HG03108 (cell line): ENCODE results near the gene ACTN4.

Experiments used
- ATAC-seq: cut with Tn5 transposase; IDR thresholded peaks from one replicate; pipeline ENCODE4 v1.9.1; 2021; ENCODE audit warnings: moderate library complexity; ENCODE audit not compliant: unreplicated experiment

ACTN4 gene

GRCh38 chr19:38722947-38723605 is 75.6 kb downstream of the ACTN4 start:
- ATAC-seq, result no peak

GRCh38 chr19:38723606-38723965 is 76.1 kb downstream of the ACTN4 start:
- no peak for ATAC-seq

- ATAC-seq, result no peak
Measured at GRCh38 chr19:38723990-38724854, 76.8 kb downstream of the ACTN4 start.

GRCh38 chr19:38725469-38726283 is 78.2 kb downstream of the ACTN4 start:
- no peak for ATAC-seq

DNA sequence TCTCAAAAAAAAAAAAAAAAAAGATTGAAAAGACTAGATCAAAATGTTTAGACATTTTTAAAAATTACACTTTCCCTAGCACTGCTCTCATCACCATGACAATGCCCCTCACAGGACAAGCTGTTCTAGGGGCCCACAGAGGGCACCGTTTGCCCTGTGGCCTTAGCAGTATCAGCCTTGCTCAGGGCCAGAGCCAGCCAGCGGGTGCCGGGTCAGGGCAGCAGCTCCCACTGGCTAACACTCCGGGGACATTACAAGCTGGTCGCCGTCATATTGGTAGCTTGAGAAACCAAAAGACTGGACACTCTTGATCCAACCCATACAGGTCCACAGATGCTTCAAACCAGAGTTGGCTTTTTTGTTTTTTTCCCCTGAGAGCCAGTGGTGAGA is 78.8 kb downstream of the ACTN4 start:
- ATAC-seq, result no peak

DNA sequence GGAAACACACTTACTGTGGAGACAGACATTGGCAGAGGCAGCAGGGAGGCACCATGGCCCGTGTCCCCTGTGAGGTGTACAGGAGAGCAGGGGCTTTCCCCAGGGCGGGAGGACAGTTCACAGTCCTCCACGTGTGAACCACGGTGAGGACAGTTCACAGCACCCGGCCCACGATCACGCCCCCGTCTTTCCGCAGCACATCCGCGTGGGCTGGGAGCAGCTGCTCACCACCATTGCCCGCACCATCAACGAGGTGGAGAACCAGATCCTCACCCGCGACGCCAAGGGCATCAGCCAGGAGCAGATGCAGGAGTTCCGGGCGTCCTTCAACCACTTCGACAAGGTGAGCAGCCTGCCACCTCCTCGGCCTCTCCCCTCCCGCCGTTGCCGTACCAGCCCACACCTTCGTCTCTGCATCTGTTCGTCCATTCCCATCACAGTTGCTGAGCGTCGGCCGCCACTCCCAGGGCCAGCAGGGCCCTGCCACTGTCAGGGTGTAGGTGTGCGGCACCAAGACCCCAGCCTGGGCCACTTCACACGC is 79.4 kb downstream of the ACTN4 start:
- ATAC-seq, result no peak

DNA sequence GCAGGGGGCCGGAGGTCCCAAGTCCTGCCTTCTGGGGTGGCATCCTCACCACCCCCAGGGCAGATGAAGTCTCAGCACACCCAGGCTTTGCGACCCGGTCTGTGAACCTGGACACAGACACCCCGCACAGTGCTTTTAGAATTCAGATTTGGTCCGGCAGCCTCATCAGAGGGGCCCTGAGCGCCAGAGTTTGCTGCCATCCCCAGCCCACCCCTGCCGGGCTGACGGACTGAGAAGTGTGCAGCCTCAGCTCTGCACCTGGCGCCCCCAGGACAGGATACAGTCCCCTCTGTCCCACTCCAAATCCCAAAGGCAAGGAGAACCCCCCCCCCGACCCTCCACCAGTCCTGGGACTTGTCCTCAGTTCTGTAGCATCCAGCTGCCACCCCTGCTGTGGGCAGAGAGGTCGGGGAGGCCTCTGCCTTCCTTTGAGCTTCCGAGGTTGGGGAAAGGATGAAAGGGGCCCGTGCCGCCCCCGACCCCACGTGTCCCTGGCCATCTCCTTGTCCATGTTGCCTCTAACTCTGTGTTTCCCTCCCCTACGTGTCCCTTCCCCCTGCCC is 79.9 kb downstream of the ACTN4 start:
- ATAC-seq, result no peak

- no peak for ATAC-seq
Measured at GRCh38 chr19:38727868-38728660, 80.6 kb downstream of the ACTN4 start.

- no peak for ATAC-seq
Measured at GRCh38 chr19:38728752-38729541, 81.5 kb downstream of the ACTN4 start.

DNA sequence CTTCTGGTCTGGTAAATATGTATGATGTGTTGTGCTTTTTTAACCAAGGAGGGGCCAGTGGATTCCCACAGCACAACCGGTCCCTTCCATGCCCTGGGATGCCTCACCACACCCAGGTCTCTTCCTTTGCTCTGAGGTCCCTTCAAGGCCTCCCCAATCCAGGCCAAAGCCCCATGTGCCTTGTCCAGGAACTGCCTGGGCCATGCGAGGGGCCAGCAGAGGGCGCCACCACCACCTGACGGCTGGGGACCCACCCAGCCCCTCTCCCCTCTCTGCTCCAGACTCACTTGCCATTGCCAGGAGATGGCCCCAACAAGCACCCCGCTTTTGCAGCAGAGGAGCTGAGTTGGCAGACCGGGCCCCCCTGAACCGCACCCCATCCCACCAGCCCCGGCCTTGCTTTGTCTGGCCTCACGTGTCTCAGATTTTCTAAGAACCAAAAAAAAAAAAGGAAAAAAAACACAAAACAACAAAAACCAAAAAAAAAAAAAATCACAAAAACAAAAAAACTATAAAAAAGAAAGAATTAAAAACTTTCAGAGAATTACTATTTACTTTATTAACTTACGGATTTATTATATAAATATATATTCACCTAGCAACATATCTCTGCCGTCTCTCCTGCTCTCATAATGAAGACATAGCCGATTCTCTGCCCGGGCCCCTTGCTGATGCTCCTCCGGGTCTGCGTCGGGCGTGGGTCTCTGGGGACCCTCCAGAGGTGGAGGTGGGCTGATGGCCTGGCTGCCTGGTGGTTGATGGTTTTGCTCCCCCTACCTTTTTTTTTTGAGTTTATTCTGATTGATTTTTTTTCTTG is 82.4 kb downstream of the ACTN4 start:
- ATAC-seq, result no peak

DNA sequence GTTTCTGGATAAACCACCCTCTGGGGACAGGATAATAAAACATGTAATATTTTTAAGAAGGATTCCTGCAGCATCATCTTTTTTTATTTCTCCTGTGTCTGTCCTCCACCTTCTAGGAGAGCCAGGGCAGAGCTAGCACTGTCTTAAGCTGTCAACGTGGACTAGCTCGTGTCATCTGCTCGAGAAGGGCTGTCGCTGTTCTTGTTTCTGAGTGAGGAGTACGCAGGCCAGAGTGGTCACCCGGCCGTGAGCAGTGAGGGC is 83.0 kb downstream of the ACTN4 start:
- ATAC-seq, result no peak

- no peak for ATAC-seq
Measured at GRCh38 chr19:38730731-38731589, 83.5 kb downstream of the ACTN4 start.

DNA sequence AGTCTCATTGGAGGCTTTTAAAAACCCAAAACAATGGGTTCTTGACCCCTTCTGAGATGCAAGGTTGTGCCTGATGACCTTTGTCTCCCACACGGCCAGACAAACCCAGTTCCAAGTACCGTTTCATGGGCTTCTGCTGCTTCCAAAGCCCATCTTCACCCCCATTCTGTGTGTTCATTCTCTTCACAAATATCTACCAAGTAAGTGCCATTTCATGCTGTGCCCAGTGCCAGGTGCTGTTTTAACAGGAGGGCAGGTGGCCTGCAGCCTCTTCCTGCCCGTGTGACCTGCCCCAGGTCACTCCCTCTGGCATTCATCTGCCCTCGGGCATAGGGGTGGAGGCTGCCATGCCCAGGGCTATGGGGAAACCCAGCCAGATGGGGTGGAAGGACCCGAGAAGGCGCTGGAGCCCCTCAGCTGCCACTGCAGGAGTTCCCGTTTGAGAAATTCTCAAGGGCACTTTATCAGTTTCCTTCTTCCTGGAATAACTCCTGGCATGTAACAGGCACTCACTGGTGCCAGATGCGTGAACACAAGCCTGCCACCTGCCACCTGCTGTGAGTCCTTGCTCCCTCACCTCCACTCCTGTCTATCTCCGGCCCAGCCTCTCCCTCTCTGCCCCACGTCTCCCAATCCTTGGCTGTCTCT is 84.3 kb downstream of the ACTN4 start:
- ATAC-seq, result no peak

- ATAC-seq, result no peak
Measured at GRCh38 chr19:38733241-38733492, 85.7 kb downstream of the ACTN4 start.

GRCh38 chr19:38733493-38734175 is 86.2 kb downstream of the ACTN4 start:
- no peak for ATAC-seq

GRCh38 chr19:38734176-38734425 is 86.7 kb downstream of the ACTN4 start:
- ATAC-seq, result no peak

- ATAC-seq, result peak; percentile 29
Measured at GRCh38 chr19:38734426-38735256, 87.2 kb downstream of the ACTN4 start.
